NB4 (cell line): ENCODE data around the gene DCTN3.

Source experiments
- DNase-seq: peaks from one replicate; pipeline ENCODE4 v3.0.0; 2010; ENCODE audit warnings: low read depth
- H3K4me3 ChIP-seq: one replicate; pipeline ENCODE4 v1.5.1; 2011; ENCODE audit warnings: mild to moderate bottlenecking, low read depth, low read length, moderate library complexity
- CTCF ChIP-seq: IDR thresholded peaks from one replicate; pipeline ENCODE4 v1.5.1; 2012; ENCODE audit warnings: low read depth, low read length
- MAX ChIP-seq: IDR thresholded peaks from 2 replicates; pipeline ENCODE4 v1.6.1; 2011; ENCODE audit warnings: low read depth, low read length
- MYC ChIP-seq: IDR thresholded peaks from 2 replicates; pipeline ENCODE4 v1.6.1; 2011; ENCODE audit warnings: low read depth, low read length
- POLR2A ChIP-seq: IDR thresholded peaks from 2 replicates; pipeline ENCODE4 v1.6.1; 2011; ENCODE audit warnings: mild to moderate bottlenecking; ENCODE audit not compliant: insufficient read length; ENCODE audit errors: extremely low read depth

The DCTN3 gene

GRCh38 chr9:34573599-34574325, 46.5 kb downstream of the DCTN3 start:
- TF ChIP-seq CTCF (no peak), MYC (no peak), POLR2A (no peak), MAX (no peak)

GRCh38 chr9:34572628-34573027, 47.7 kb downstream of the DCTN3 start:
- TF ChIP-seq POLR2A = no peak
- no peak for TF ChIP-seq CTCF
- TF ChIP-seq MAX = no peak
- no peak for TF ChIP-seq MYC
- no peak overlapping the region for H3K4me3 ChIP-seq
- DNase-seq = no peak

More at GRCh38 chr9:34573599-34574325, 46.5 kb downstream of the DCTN3 start:
- no peak overlapping the region for H3K4me3 ChIP-seq
- no peak for DNase-seq

- no peak overlapping the region for H3K4me3 ChIP-seq
- DNase-seq = no peak
- TF ChIP-seq MAX = no peak
- no peak for TF ChIP-seq CTCF
- no peak for TF ChIP-seq POLR2A
- TF ChIP-seq MYC = no peak
Observed at GRCh38 chr9:34572092-34572491, 48.2 kb downstream of the DCTN3 start.

GRCh38 chr9:34571481-34571810, 48.8 kb downstream of the DCTN3 start:
- no peak overlapping the region for H3K4me3 ChIP-seq
- no peak for DNase-seq
- TF ChIP-seq POLR2A (no peak), CTCF (no peak)

- TF ChIP-seq CTCF = no peak
- no peak for TF ChIP-seq POLR2A
- TF ChIP-seq MYC = no peak
- DNase-seq = no peak
- H3K4me3 ChIP-seq = no peak overlapping the region
Observed at GRCh38 chr9:34570809-34571480, 49.4 kb downstream of the DCTN3 start.

- H3K4me3 ChIP-seq = no peak overlapping the region
- TF ChIP-seq MYC (no peak), CTCF (no peak), POLR2A (no peak), MAX (no peak)
- DNase-seq = no peak
Observed at GRCh38 chr9:34570376-34570775, 49.9 kb downstream of the DCTN3 start.
